ENCODE results near the gene DNAJB14. TPM values are rescaled to one million over a fixed set of nuclear protein-coding genes. Genes with fewer than 3 reads are reported as not detected.
A peak's percentile ranks its signal among the peaks of the same experiment; 100 is the strongest.

The DNAJB14 gene
- total RNA-seq, 1 experiment from 2014 or later, result 18.9 TPM

DNA sequence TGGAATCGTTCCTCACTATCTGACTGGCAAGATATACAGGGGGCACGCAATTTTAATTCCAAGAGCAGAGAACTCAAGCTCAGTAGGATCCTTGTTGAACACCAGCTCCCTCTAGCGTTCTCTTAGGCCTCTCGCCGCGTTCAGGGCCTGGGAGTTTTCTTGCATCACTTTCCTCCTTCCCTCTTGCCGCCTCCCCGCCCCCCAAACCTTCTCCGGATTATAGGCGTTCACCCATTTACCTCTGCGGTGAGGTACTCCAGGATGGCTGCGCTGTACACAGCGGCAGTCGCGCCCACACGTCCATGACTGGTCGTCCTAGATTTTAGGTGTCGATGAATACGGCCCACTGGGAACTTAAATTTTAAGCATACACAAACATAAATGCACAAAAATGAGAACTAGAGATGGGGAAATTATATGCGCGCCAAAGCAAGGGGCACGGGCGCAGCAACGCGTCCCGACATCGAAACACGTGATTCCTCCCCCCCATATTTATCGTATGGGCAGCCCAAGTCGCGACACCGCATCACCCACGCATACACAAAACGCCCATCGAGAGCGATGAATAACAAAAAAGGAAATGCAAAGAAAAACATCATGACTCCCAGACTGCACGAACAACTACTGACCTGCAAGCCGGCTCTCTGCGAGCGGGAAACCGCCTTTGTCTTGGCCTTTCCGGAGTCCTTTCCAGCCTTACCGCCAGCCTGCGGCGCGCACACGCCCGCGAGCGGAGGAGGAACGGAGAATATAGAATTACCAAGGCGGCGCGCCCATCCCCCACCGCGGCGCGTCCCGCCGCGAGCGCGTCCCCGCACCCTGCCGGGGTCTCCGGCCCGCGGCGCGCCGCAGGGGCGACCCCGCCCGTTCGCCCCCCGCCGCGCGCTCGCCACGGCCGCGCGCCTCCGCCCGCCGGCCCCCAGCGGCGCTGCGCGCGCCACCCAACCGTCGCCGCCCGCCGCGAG lies 2.9 kb upstream of the DNAJB14 start:
- peaks cover 33% of the 10 kb centered on the region for H3K4me1 ChIP-seq (ENCODE audit: insufficient read depth, low read length)
- H4K20me1 ChIP-seq (ENCODE audit: low read length), result peaks cover 17% of the 10 kb centered on the region
- BruUV-seq (replicated peaks), result TSS peak; percentile 31
- peak overlapping the region; percentile 94 for H3K9ac ChIP-seq (ENCODE audit: low read length)
- H3K27me3 ChIP-seq (ENCODE audit: low read length), result no peaks in the 10 kb centered on the region
- peak overlapping the region; percentile 96 for H3K4me3 ChIP-seq (ENCODE audit: low read length)
- peaks cover 12% of the 10 kb centered on the region for H3K36me3 ChIP-seq (ENCODE audit: low read depth, low read length)
- peak; percentile 92 for DNase-seq
- peaks cover 46% of the 10 kb centered on the region for H3K79me2 ChIP-seq (ENCODE audit: low read length)
- no peaks in the 10 kb centered on the region for H3F3A ChIP-seq (ENCODE audit: low read length, unreplicated experiment)
- peak overlapping the region; percentile 4; the same call in 1 of the 2 replicates for H2AFZ ChIP-seq (ENCODE audit: low read length)
- POLR2A ChIA-PET (ENCODE audit: unreplicated experiment), result interaction anchor here (0.6 kb wide), 2 partner anchors 11 to 55 kb away, joined by 3 to 10 read pairs; partner anchors contain the start of gene LAMTOR3
- intact Hi-C loops (cut with micrococcal nuclease), result loop anchor here (2.0 to 5.0 kb wide), 4 partner anchors 52 to 385 kb away; partner anchors contain the start of genes DAPP1 and TRMT10A
- H3K9me2 ChIP-seq (replicated peaks; ENCODE audit: low read length), result no peaks in the 10 kb centered on the region
- peak; percentile 32 for ATAC-seq
- CTCF ChIA-PET, result interaction anchor here (0.5 kb wide), 1 partner anchor 49 kb away, joined by 3 read pairs; no protein-coding TSS in a partner anchor
- H3K9me3 ChIP-seq (ENCODE audit: low read length), result no peaks in the 10 kb centered on the region
- H3K27ac ChIP-seq (ENCODE audit: low read length), result peak overlapping the region; percentile 63
- no peak for TF ChIP-seq EZH2phosphoT487 (IDR thresholded peaks at IDR 0.05; ENCODE audit: borderline replicate concordance, low read length)
- TF ChIP-seq, protein P1, sequence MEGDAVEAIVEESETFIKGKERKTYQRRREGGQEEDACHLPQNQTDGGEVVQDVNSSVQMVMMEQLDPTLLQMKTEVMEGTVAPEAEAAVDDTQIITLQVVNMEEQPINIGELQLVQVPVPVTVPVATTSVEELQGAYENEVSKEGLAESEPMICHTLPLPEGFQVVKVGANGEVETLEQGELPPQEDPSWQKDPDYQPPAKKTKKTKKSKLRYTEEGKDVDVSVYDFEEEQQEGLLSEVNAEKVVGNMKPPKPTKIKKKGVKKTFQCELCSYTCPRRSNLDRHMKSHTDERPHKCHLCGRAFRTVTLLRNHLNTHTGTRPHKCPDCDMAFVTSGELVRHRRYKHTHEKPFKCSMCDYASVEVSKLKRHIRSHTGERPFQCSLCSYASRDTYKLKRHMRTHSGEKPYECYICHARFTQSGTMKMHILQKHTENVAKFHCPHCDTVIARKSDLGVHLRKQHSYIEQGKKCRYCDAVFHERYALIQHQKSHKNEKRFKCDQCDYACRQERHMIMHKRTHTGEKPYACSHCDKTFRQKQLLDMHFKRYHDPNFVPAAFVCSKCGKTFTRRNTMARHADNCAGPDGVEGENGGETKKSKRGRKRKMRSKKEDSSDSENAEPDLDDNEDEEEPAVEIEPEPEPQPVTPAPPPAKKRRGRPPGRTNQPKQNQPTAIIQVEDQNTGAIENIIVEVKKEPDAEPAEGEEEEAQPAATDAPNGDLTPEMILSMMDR (conservative IDR thresholded peaks at IDR 0.05; ENCODE audit: low read depth, low read length), result peak; percentile 70
- peak overlapping the region; percentile 100 for H3K4me2 ChIP-seq (ENCODE audit: low read length)

GRCh38 chr4:99947608-99948007 lies 1.2 kb upstream of the DNAJB14 start:
- ChIA-PET CTCF (no interaction called here), POLR2A (ENCODE audit: unreplicated experiment) (no interaction called here)
- Histone ChIP-seq H4K20me1 (ENCODE audit: low read length) (peaks cover 20% of the 10 kb centered on the region), H3K79me2 (ENCODE audit: low read length) (peaks cover 63% of the 10 kb centered on the region), H3K9me2 (replicated peaks; ENCODE audit: low read length) (no peaks in the 10 kb centered on the region), H3K9me3 (ENCODE audit: low read length) (no peaks in the 10 kb centered on the region), H3K27me3 (ENCODE audit: low read length) (no peaks in the 10 kb centered on the region), H3K4me3 (ENCODE audit: low read length) (peak overlapping the region; percentile 96), H3K4me1 (ENCODE audit: insufficient read depth, low read length) (peaks cover 37% of the 10 kb centered on the region), H3F3A (ENCODE audit: low read length, unreplicated experiment) (no peaks in the 10 kb centered on the region), H3K9ac (ENCODE audit: low read length) (no peak overlapping the region), H3K27ac (ENCODE audit: low read length) (peak overlapping the region; percentile 50; the same call in 1 of the 2 replicates), H2AFZ (ENCODE audit: low read length) (no peak overlapping the region), H3K4me2 (ENCODE audit: low read length) (peak overlapping the region; percentile 100), H3K36me3 (ENCODE audit: low read depth, low read length) (peaks cover 12% of the 10 kb centered on the region)
- DNase-seq (no peak), ATAC-seq (no peak)
- no TSS peak for BruUV-seq (replicated peaks)
- intact Hi-C loops (cut with micrococcal nuclease), result loop anchor here (2.0 to 5.0 kb wide), 4 partner anchors 50 to 383 kb away; partner anchors contain the start of genes DAPP1 and TRMT10A
- TF ChIP-seq EZH2phosphoT487 (IDR thresholded peaks at IDR 0.05; ENCODE audit: borderline replicate concordance, low read length), result no peak
- TF ChIP-seq, protein P1 (conservative IDR thresholded peaks at IDR 0.05; ENCODE audit: low read depth, low read length), result no peak
- no peak for TF ChIP-seq EZH2 (IDR thresholded peaks at IDR 0.05; ENCODE audit: low read length, unreplicated experiment)
